ENCODE measurements around the gene ASIC5.

GRCh38 chr4:155785828-155786227, 80.2 kb downstream of the ASIC5 start:
- TF ChIP-seq CREB1 (IDR thresholded peaks at IDR 0.05; ENCODE audit: low read depth) (no peak), EGR1 (IDR thresholded peaks at IDR 0.05) (no peak), TEAD4 (IDR thresholded peaks at IDR 0.05) (no peak)
